NCI-H69 (cell line): ENCODE measurements around the gene CACNA2D1.

Source experiments
- DNase-seq: peaks from one replicate; lab custom pipeline; 2025; lab: John Stamatoyannopoulos, UW

CACNA2D1 gene

DNA sequence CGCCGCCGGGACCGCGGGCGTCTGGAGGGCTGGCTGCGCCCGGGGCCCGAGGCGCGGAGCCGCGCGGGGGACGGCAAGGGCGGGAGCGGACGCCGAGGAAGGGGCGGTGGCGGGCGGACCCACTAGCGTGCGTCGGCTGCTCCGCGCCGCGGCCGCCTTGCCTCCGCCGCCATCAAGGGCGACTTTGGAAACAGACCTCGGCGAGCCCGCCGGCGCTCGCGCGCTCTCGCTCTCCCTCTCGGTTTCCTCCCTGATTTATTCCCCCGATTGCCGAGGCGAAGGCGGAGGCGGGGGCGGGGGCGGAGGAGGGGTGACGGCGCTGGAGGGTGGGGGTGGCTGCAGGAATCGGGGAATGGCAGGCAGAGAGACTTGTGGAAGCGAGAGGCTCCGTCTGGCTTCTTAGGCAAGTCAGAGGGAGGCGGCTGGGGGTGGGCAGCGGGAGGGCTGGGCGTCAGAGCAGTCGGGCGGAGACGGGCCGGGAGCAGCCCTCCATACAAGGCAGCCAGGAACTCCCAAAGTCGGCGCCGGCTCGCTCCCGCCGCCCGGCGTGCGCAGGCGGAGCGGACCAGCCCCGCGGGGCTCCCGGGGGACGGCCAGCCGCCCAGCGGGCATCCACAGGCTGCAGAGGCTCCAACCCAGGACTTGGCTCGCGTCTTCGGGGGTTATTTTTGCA, at the start of gene CACNA2D1:
TSS of gene CACNA2D1 (minus strand) at position 231 of the 673 bp plus-strand sequence.
- DNase-seq = peak; percentile 99

DNA sequence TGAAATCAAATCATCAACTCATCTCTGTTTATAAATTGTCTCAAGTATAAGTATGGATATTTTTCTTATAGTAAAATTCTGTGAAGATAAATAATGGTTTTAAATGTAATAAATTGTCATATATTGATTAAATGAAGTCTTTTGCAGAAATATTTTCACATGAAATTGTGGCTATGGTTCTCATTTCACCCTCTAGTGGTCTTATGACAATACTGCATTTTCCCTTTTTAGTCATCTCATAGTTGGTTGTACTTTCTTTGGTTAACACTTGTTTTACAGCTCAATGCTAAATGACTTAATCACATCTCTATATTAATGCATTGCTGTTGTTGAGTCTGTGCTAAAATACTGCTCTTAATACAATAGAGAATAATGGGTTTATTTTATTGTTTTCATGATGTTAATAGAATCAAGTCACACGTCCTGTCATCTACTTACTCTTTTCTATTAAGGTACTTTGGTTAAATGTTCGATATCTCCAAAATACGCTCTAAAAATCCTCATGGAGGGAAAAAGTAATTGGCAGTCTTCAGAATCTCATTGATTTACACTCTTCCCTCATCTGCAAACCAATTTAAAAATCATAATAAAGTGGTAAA, 38.0 kb upstream of the CACNA2D1 start:
- peak; percentile 66 for DNase-seq

DNA sequence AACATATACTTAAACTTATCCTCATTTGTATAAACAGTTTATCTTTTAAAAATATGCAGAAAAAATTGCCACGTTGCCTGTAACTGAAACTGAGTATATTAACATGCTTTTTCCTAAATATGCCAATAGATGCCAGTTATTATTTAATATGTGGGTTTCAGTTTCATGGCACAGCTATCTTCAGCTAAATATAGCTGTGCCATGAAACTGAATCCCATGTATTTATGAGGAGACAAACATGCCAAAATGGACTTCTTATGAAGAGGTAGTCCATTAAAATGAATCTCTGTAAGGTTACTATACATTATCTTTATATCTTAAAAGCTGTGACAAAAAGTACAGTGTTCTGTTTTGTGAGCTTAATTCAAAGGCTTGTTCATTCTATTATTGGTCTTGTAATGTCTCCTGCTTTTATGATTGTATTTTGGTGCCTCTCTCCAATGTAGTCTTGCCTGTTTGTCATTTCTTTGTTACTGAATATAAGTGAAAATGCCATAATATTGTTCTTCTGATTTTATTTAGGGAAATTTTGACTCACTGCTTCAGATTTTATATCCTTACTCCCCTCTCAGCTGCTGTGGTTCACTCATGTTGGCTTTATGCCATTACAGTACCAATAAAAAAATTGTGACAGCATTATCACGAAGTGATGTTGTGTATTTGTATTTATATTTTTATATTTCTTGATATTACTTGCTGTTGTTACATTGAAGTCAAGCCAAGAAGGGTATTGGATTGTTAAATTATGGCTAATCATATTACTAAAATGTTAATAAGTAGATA, 34.3 kb upstream of the CACNA2D1 start:
- DNase-seq = peak; percentile 82

DNA sequence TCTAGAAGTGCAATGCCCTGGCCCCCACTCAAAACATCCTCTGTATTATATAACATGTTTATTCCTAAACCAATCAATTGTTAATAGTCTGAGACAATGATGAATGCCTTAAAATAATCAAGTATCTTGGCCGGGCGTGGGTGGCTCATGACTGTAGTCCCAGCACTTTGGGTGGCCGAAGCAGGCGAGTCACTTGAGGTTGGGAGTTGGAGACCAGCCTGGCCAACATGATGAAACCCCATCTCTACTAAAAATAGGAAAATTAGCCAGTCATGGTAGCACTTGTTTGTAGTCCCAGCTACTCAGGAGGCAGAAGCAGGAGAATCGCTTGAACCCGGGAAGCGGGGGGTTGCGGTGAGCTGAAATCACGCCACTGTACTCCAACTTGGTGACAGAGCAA, 29.4 kb upstream of the CACNA2D1 start:
- DNase-seq = no peak

GRCh38 chr7:82471351-82472020, 27.9 kb upstream of the CACNA2D1 start:
- DNase-seq = no peak

GRCh38 chr7:82469207-82469606, 25.6 kb upstream of the CACNA2D1 start:
- peak; percentile 12 for DNase-seq

DNA sequence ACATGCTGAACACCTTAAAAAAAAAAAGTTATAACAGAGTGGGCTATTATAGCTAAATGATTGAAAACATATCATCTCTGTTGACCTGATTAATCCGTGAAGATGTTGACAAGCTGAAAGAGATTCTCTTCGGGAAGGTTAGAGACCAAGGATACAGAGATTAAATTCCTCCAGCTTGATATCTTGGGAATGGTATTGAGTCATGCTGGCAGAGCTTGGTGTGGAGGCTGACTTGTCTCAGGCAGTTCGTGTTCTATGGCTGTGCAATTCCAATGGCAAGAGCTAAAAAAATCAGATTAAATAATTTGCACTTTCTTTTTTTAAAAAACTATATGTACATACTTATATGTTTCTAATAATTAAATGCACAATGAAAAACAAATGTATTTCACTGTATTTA, 24.9 kb upstream of the CACNA2D1 start:
- DNase-seq = no peak

- no peak for DNase-seq
Observed at GRCh38 chr7:82467020-82467419, 23.4 kb upstream of the CACNA2D1 start.

GRCh38 chr7:82464372-82464771, 20.8 kb upstream of the CACNA2D1 start:
- no peak for DNase-seq

GRCh38 chr7:82455295-82455694, 11.7 kb upstream of the CACNA2D1 start:
- DNase-seq = no peak

- DNase-seq = peak; percentile 81
Observed at GRCh38 chr7:82450759-82451158, 7.2 kb upstream of the CACNA2D1 start.

DNA sequence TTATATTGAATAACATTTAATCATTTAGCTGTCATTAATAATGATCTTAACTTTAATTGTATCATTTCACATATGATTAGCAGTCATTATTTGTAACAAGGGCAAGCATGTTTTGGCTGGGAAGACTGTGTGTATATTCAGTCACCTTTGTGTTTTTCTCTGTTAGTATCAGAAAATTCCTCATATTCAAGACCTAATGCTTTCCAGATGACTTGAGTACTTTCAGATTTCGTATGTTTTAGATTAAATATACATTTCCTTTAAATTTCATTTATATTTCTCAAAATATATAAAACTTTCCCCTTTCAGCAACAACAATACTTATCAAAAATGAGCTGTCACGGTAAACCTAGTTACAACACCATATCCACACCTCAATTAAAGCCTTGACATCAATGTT, 6.3 kb upstream of the CACNA2D1 start:
- no peak for DNase-seq

DNA sequence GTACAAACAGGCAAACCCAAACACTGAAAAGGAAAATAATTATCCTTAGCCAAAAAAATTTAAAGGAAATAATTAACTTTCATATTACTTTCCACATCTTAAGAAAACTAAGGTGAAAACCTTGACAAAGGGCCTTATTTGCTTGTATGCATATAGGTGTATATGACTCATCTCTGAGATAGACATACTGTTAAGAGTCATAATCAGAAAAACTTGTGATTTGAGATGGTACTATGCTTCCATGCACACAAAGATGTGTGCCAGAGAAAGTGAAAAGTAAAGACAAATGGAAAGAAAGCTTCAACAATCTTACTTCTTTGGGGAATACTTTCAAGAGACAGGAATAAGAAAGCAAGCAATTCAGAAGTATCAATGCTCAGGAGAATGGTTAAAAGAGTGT, 3.3 kb upstream of the CACNA2D1 start:
- peak; percentile 75 for DNase-seq

- DNase-seq = peak; percentile 95
Observed at GRCh38 chr7:82445271-82445670, 1.7 kb upstream of the CACNA2D1 start.

GRCh38 chr7:82444220-82444909, 788 bp upstream of the CACNA2D1 start:
- DNase-seq = peak; percentile 99

- no peak for DNase-seq
Observed at GRCh38 chr7:82443036-82443546, 486 bp downstream of the CACNA2D1 start.

- DNase-seq = peak; percentile 84
Observed at GRCh38 chr7:82442492-82443035, 1.0 kb downstream of the CACNA2D1 start.

GRCh38 chr7:82441669-82442478, 1.7 kb downstream of the CACNA2D1 start:
- DNase-seq = peak; percentile 65

DNA sequence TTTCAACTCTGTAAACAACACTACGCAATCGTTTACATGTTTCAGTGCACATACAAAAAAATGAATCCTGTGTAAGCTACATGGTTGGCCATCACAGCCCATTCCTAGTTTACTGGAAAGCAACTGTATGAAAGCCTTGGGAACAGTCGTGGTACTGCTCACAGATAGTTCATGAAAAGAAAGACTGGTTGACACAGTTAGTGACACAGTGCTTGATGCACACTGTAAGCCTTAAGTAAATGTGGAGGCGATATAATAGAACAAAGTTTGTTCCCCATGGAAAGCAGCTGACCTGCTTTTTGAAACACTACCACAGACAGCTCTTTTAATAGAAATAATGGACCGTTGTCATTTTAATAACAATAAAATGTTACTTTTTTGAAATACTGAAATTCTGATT, 5.1 kb downstream of the CACNA2D1 start:
- peak; percentile 74 for DNase-seq

DNA sequence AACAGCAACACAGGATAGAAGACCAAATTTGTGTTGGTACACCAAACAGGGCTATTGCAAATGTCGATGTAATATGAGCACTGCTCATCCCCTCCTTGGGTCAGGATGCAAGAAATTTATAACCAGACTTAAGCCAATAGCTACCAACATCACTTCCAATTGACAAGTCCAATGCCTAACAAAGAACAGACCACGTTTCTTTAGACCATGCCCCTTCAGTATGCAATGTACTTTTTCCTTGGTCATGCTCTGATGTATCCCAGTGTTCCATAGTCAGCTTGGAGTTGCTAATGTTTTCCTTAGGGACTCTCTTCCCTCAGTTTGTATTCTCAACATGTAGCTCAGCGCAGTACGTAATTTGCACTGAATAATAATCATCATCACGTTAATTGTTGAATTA, 7.8 kb downstream of the CACNA2D1 start:
- DNase-seq = no peak
